Hepatocyte (in vitro differentiated cells): ENCODE results near the gene POLR2F. TPM values are rescaled to one million over a fixed set of nuclear protein-coding genes. Genes with fewer than 3 reads are reported as not detected.
"Not testable (repeated sequence)": the region's sequence is repeated elsewhere in the genome, so short reads cannot be mapped to it uniquely, and the experiment has no call there.

Experiments
- DNase-seq: peaks from one replicate; pipeline ENCODE4 v3.0.0-alpha.2; 2016; ENCODE audit warnings: low spot score
- H2AFZ ChIP-seq: fragments of 200-600 bp; sonication (generic); 2 replicates; pipeline ENCODE4 v1.6.0; 2016; ENCODE audit warnings: antibody characterized with exemption, mild to moderate bottlenecking
- H3K27ac ChIP-seq: fragments of 200-600 bp; sonication (generic); 2 replicates; pipeline ENCODE4 v1.5.1; 2016; ENCODE audit warnings: mild to moderate bottlenecking
- H3K27me3 ChIP-seq: fragments of 200-600 bp; sonication (generic); 2 replicates; pipeline ENCODE4 v1.6.1; 2016
- H3K36me3 ChIP-seq: fragments of 200-600 bp; sonication (generic); replicated peaks from 2 replicates; pipeline ENCODE4 v1.5.1; 2016; ENCODE audit warnings: low read depth; ENCODE audit not compliant: insufficient read depth
- H3K4me1 ChIP-seq: fragments of 200-600 bp; sonication (generic); 2 replicates; pipeline ENCODE4 v1.5.1; 2016; ENCODE audit warnings: mild to moderate bottlenecking, moderate library complexity; ENCODE audit not compliant: insufficient read depth
- H3K4me2 ChIP-seq: fragments of 200-600 bp; sonication (generic); 2 replicates; pipeline ENCODE4 v1.6.0; 2016
- H3K4me3 ChIP-seq: fragments of 200-600 bp; sonication (generic); 2 replicates; pipeline ENCODE4 v1.5.1; 2016; ENCODE audit warnings: mild to moderate bottlenecking
- H3K79me2 ChIP-seq: fragments of 200-600 bp; sonication (generic); 2 replicates; pipeline ENCODE4 v1.6.0; 2017; ENCODE audit warnings: mild to moderate bottlenecking
- H3K9me2 ChIP-seq: fragments of 200-600 bp; sonication (generic); replicated peaks from 2 replicates; pipeline ENCODE4 v1.6.0; 2017; ENCODE audit warnings: mild to moderate bottlenecking; ENCODE audit not compliant: insufficient read depth
- H3K9me3 ChIP-seq: fragments of 200-600 bp; sonication (generic); 2 replicates; pipeline ENCODE4 v1.5.1; 2016; ENCODE audit warnings: low read depth, mild to moderate bottlenecking
- H4K20me1 ChIP-seq: fragments of 200-600 bp; sonication (generic); 2 replicates; pipeline ENCODE4 v1.6.0; 2016; ENCODE audit warnings: mild to moderate bottlenecking; ENCODE audit not compliant: insufficient read depth, poor library complexity, severe bottlenecking
- EZH2 ChIP-seq: fragments of 200-600 bp; sonication (generic); IDR thresholded peaks from 2 replicates; pipeline ENCODE4 v1.6.1; 2016; ENCODE audit warnings: antibody characterized with exemption, mild to moderate bottlenecking, borderline replicate concordance
- EZH2phosphoT487 ChIP-seq: fragments of 200-600 bp; sonication (generic); IDR thresholded peaks from one replicate; pipeline ENCODE4 v1.6.1; 2018; ENCODE audit warnings: antibody characterized with exemption, mild to moderate bottlenecking, low read depth, moderate library complexity; ENCODE audit not compliant: unreplicated experiment, severe bottlenecking
- WGBS: methylation state at CpG from one replicate; pipeline ENCODE4 v1.1.6; 2016; ENCODE audit warnings: low lambda C conversion rate; ENCODE audit errors: missing lambda C conversion rate; 5-methylcytosine and 5-hydroxymethylcytosine counted together
- polyA plus RNA-seq: library from polyadenylated mRNA; unstranded; fragments of >200 nt; fragmentation: Nextera tagmentation; extraction: Ambion mirVana; gene quantifications from 2 replicates; pipeline ENCODE4 v1.2.1, GENCODE V29; 2016
- total RNA-seq: library from RNA; depleted of rRNA; stranded (reverse); fragments of >200 nt; gene quantifications from 2 replicates; pipeline ENCODE4 v1.2.3, GENCODE V29; 2014
- TF ChIP-seq, protein P1 (sequence below): fragments of 200-600 bp; sonication (generic); IDR thresholded peaks from 2 replicates; pipeline ENCODE4 v1.5.1; 2016; ENCODE audit warnings: antibody characterized with exemption, mild to moderate bottlenecking; ENCODE audit not compliant: poor library complexity

The POLR2F gene
- total and polyA plus RNA-seq, 2 experiments from 2014 or later: 59.4 to 119 TPM

DNA sequence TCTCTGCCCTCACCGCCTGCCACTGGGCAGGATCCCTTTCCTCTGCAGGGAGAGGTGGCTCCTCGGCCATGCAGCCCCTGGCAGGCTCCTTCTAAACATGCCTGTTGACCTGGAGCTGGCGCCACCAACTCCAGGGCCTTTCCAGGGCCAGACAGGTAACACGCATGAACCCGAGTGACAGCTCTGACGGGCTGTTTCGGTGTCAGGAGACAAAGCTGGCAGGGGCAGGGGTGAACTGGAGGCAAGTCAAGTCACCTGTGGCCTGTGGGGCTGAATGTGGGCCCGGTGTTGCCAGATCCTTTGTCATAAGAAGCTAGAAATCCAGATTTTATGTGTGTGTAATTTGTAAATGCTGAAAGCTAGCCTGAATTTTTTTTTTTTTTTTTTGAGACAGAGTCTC is 11.4 kb upstream of the POLR2F start:
- Histone ChIP-seq H3K9me3 (no peaks in the 10 kb centered on the region), H3K27ac (no peak overlapping the region), H3K4me2 (no peak overlapping the region), H3K4me3 (no peak overlapping the region), H3K9me2 (no peaks in the 10 kb centered on the region), H3K36me3 (no peaks in the 10 kb centered on the region), H3K79me2 (no peaks in the 10 kb centered on the region), H3K4me1 (no peaks in the 10 kb centered on the region), H3K27me3 (no peaks in the 10 kb centered on the region), H2AFZ (no peak overlapping the region), H4K20me1 (no peaks in the 10 kb centered on the region)
- 96% methylated on average over 8 of the region's 8 CpGs for WGBS
- no peak for DNase-seq
- TF ChIP-seq EZH2 (no peak), EZH2phosphoT487 (no peak)
- TF ChIP-seq, protein P1, sequence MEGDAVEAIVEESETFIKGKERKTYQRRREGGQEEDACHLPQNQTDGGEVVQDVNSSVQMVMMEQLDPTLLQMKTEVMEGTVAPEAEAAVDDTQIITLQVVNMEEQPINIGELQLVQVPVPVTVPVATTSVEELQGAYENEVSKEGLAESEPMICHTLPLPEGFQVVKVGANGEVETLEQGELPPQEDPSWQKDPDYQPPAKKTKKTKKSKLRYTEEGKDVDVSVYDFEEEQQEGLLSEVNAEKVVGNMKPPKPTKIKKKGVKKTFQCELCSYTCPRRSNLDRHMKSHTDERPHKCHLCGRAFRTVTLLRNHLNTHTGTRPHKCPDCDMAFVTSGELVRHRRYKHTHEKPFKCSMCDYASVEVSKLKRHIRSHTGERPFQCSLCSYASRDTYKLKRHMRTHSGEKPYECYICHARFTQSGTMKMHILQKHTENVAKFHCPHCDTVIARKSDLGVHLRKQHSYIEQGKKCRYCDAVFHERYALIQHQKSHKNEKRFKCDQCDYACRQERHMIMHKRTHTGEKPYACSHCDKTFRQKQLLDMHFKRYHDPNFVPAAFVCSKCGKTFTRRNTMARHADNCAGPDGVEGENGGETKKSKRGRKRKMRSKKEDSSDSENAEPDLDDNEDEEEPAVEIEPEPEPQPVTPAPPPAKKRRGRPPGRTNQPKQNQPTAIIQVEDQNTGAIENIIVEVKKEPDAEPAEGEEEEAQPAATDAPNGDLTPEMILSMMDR: no peak

DNA sequence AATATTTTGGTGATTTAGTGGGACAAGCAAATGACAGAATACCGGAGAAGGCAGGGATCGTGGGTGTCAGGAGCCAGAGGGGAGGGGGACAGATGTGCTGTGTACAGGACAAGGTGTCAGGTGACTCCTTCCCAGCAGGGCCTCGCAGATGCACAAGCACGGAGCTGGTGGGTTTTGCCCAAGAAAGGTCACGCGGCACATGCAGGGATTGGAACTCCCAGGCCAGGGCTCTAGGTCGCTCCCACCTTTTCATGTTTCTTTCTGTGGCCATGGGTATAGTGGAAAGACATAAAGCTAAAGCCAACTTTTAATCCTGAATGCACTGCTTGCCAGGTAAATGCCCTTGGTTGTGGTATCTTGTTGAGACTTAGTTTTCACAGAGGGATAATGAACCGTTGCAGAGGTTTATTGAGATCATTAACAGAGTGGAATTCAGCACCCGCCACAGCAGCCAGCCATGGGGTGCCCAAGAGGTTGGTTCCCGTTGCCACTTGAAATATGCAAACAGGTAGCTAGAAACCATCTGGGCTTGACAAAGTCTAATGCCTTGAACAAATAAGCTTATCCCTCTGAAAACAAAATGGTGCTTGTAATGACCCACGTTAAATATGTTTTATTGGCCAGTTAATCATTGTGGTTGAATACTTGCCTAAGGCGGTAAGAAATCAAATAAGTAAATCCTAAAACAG is 10.2 kb upstream of the POLR2F start:
- H4K20me1 ChIP-seq: no peaks in the 10 kb centered on the region
- H3K27ac ChIP-seq: no peak overlapping the region
- H3K9me3 ChIP-seq: no peaks in the 10 kb centered on the region
- H2AFZ ChIP-seq: no peak overlapping the region
- no peak overlapping the region for H3K4me2 ChIP-seq
- H3K4me1 ChIP-seq: no peaks in the 10 kb centered on the region
- TF ChIP-seq EZH2phosphoT487 (no peak), EZH2 (no peak)
- TF ChIP-seq, protein P1: no peak
- no peaks in the 10 kb centered on the region for H3K9me2 ChIP-seq
- no peaks in the 10 kb centered on the region for H3K79me2 ChIP-seq
- no peaks in the 10 kb centered on the region for H3K27me3 ChIP-seq
- no peak overlapping the region for H3K4me3 ChIP-seq
- no peak for DNase-seq
- H3K36me3 ChIP-seq: no peaks in the 10 kb centered on the region
- 82% methylated on average over 12 of the region's 12 CpGs for WGBS

DNA sequence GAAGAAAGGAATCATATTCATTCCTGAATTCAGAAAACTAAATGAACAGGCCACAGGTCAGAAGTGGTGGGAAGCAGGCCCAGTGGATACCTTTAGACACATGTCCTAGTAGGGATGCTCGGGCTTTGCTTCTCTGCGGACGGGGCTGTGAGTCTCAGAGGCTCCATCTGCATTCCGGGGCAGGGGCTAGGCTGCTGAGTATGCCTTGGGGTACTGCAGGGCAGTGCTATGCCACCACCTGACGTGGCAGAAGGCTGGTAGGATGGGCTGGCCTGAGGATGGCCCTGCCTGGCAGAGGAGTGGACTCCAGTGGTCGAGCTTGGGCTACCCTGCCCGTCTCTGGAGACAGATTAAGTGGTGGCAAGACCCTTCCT is 9.7 kb upstream of the POLR2F start:
- no peaks in the 10 kb centered on the region for H3K79me2 ChIP-seq
- no peak overlapping the region for H3K27ac ChIP-seq
- no peaks in the 10 kb centered on the region for H3K27me3 ChIP-seq
- 95% methylated on average over 7 of the region's 7 CpGs for WGBS
- H3K9me2 ChIP-seq: no peaks in the 10 kb centered on the region
- no peak overlapping the region for H3K4me2 ChIP-seq
- H3K9me3 ChIP-seq: no peaks in the 10 kb centered on the region
- no peak overlapping the region for H2AFZ ChIP-seq
- H3K36me3 ChIP-seq: no peaks in the 10 kb centered on the region
- TF ChIP-seq EZH2phosphoT487 (no peak), EZH2 (no peak)
- TF ChIP-seq, protein P1: no peak
- no peak overlapping the region for H3K4me3 ChIP-seq
- H3K4me1 ChIP-seq: no peaks in the 10 kb centered on the region
- no peaks in the 10 kb centered on the region for H4K20me1 ChIP-seq
- DNase-seq: no peak

DNA sequence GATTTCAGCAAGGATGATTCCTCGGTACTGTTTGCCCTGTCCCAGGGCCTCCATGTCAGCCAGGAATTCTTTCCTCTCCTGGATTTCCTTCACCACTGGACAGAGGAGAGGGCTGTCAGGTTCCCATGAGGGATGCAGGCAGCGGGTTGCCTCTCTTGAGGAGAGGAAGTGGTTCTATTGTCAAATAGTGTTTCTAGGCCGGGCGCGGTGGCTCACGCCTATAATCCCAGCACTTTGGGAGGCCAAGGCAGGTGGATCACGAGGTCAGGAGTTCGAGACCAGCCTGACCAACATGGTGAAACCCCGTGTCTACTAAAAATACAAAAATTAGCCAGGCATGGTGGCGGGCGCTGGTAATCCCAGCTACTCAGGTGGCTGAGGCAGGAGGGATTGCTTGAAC is 9.1 kb upstream of the POLR2F start:
- not testable (repeated sequence) for H3K9me3 ChIP-seq, H3K27ac ChIP-seq, H3K9me2 ChIP-seq, H3K27me3 ChIP-seq, H3K36me3 ChIP-seq, H2AFZ ChIP-seq, H4K20me1 ChIP-seq, H3K4me2 ChIP-seq, H3K4me3 ChIP-seq, H3K4me1 ChIP-seq, DNase-seq, H3K79me2 ChIP-seq
- WGBS: 97% methylated on average over 11 of the region's 11 CpGs

DNA sequence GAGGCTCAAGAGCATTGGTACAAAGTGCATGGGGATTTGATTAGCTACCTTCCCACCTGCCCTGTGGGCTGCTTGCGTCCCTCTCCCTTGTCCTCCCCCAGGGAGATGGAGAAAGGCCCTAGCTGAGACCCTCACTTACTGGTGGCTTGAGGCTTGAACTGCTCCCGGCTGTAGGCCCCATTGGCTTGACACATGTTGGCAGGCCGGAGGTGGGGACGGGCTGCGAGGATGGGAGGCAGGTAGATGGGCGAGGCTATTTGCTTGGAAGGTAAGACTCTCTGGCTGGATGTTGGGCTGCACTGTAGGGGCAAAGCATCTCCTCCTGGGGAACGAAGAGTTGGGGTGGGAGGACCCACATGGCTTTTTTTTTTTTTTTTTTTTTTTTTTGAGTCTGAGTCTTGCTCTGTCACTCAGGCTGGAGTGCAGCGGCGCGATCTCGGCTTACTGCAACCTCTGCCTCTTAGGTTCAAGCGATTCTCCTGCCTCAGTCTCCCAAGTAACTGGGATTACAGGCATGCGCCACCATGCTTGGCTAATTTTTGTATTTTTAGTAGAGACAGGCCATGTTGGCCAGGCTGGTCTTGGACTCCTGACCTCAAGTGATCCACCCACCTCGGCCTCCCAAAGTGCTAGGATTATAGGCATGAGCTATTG is 6.2 kb upstream of the POLR2F start:
- H3K4me3 ChIP-seq, H3K9me3 ChIP-seq, H3K27me3 ChIP-seq, H2AFZ ChIP-seq, H3K4me2 ChIP-seq, DNase-seq, H3K27ac ChIP-seq, H3K4me1 ChIP-seq, H3K79me2 ChIP-seq, H3K36me3 ChIP-seq, H4K20me1 ChIP-seq, H3K9me2 ChIP-seq: not testable (repeated sequence)
- WGBS: 95% methylated on average over 14 of the region's 14 CpGs
